ENCODE measurements around the gene SLC26A5.
A peak's percentile ranks its signal among the peaks of the same experiment; 100 is the strongest.
"Not testable (repeated sequence)": the region's sequence is repeated elsewhere in the genome, so short reads cannot be mapped to it uniquely, and the experiment has no call there.

Gene SLC26A5

DNA sequence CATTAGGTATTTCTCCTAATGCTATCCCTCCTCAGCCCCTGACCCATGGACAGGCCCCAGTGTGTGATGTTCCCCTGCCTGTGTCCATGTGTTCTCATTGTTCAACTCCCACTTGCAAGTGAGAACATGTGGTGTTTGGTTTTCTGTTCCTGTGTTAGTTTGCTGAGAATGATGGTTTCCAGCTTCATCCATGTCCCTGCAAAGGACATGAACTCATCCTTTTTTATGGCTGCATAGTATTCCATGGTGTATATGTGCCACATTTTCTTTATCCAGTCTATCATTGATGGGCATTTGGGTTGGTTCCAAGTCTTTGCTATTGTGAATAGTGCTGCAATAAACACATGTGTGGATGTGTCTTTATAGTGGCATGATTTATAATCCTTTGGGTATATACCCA lies 46.3 kb downstream of the SLC26A5 start:
- not testable (repeated sequence) for DNase-seq (ENCODE audit: low read depth in 2 of 2)

DNA sequence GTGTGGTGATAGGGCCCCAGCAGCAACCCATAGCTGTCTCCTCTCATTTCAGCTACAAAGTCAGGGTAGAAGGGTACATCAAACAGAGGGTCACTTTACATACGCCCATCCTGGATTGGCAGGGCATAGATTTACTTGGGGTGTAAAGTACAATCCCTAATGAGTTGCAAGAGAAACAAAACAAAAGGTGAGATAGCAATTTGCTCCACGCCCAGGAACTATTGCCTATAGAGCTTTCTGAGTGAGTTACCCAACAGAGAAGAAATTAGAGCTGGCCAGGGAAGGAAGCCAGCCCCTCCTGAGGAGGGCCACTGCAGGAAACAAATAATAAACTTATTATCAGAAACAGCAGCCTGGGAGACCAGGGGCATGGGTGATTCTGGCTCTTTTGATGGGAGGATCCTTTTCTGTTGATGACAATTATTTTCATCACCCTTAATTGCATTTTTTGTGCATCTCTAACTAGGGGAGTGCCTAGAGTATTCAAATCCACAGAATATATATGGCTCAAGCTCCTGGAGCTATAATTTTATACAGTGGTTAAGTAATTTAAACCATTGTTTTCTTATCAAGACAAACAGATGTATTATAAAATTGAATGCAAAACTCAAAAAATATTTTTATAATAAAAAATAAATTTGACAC lies 47.4 kb downstream of the SLC26A5 start:
- DNase-seq (ENCODE audit: low read depth in 2 of 2), result no peak

DNA sequence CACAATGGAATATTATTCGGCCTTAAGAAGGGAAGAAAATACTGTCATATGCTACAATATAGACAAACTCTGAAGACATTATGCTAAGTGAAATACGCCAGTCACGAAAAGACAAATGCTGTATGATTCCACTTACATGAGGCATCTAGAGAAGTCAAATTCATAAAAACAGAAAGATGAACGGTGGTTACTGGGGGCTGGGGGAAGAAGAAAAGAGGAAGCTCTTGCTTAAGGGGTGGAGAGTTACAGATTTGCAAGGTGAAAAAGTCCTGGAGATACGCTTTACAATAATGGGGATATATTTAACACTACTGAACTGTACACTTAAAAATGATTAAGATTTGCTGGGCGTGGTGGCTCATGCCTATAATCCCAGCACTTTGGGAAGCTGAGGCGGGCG lies 49.5 kb downstream of the SLC26A5 start:
- no peak for DNase-seq (ENCODE audit: low read depth in 2 of 2)

DNA sequence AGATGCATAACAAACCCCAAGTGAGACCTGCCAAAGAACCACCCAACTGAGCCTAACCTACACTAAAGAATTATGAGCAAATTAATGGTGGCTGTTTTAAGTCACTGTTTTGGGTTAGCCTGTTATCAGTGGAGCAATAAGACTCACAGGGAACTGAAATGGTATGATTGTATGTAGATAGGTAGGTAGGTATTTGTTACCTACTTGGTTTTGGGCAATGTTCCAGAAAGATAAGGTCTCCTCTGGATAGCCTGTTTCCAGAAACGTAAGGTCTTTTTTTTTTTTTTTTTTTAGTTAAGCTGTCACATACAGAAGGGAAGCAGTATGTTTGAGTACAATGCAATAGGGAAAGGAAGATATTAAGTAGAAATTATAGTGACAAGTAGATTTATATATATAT lies 50.9 kb downstream of the SLC26A5 start:
- no peak for DNase-seq (ENCODE audit: low read depth in 2 of 2)

DNA sequence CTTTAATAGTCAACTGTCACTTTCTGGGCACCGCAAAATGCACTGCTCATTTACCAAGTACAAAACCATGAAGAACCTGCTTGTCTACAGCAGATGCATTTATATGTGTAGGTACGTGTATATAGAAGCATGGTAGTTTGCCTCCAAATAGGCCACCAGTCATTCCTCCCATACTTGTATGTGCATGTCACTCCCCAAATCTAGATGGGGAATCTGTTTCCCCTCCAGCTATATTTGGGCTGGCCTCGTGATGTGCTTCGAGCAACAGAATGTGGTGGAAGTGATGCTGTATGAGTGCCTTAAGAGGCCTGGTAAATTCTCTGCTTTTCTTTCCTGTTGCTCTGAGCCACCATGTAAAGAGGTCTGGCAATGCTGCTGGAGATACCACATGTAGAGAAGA lies 51.4 kb downstream of the SLC26A5 start:
- no peak for DNase-seq (ENCODE audit: low read depth in 2 of 2)

DNA sequence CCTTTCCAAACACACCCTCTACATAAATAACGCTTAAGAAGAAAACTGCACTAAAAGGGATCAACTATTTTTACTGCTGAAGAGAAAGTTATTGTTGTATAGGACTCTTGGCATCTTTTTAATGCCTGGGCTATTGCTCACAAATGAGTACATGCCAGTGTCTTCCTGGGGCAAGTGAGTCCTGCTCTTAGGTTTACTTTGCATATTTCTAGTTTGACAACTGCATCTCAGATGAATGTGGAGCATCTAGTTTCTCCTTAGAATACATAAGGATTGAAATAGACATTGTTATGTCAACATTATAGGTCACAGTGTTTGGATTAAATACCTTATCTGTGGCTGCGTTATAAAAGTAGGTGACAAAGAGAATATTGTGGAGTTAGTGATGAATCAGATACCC lies 54.0 kb downstream of the SLC26A5 start:
- no peak for DNase-seq (ENCODE audit: low read depth in 2 of 2)

DNA sequence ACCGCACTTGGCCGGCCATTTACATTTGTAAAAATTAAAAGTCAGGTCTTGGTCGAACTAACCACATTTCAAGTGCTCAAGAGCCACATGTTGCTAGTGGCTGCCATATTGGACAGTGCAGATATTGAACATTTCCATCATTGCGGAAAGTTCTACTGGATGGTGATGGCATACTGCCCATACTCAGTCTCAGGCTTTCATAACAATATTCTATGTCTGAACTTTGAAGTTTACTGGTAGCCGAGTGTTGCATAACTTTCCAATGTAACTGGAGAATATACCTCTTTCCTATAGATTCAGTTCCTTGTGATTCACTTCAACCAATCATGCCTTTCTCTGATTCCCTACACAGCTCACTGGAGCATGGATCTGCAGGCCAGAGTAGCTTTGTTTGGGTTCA lies 54.9 kb downstream of the SLC26A5 start:
- no peak for DNase-seq (ENCODE audit: low read depth in 2 of 2)

DNA sequence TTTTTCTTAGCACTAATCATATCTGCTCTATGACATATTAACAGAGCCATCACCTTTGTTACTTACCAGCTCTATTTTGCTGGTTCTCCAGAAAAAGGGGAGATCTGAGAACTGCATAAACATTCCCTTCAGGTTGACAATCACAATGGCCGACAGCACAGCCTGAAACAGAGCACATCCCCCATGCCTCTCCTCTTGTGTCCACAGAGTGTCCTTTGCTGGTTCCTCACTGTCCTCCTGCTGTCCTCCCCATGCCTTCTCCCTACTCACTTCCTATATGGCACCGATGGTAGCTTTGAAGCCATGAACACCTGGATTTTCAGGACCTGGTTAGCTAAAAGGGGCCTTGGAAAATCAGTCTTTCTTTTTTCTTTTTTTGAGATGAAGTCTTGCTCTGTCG lies 56.7 kb downstream of the SLC26A5 start:
- DNase-seq (ENCODE audit: low read depth in 2 of 2), result no peak

DNA sequence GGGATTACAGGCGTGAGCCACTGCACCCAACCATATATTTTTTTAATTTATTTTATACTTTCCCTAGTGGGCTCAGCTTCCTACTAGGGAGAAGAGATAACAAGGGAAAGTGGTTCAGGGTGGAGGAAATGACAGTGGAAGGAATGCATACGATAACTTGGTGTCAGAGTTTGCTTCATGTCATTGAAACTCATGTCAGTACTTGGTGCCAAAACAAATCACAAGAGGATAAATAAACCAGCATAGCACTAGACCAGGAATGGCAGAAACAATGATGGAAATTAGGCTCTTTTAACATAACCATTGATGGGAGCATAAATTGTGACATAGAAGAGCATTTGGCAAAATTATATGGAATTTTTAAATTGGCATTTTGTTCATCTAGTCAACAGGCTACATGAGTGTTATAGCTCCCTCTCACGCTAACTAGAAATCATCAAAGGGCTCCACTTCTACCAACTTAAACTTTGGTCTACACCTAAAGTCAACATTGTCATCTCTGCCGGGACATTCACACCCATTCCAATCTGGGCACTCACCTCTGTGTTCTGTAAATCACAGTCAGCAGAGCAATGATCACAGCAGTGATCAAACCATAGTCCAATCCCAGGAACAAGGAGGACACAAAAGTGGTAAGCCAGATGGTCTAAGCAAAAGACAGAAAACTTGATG lies 57.4 kb downstream of the SLC26A5 start:
- DNase-seq (ENCODE audit: low read depth in 2 of 2), result no peak

DNA sequence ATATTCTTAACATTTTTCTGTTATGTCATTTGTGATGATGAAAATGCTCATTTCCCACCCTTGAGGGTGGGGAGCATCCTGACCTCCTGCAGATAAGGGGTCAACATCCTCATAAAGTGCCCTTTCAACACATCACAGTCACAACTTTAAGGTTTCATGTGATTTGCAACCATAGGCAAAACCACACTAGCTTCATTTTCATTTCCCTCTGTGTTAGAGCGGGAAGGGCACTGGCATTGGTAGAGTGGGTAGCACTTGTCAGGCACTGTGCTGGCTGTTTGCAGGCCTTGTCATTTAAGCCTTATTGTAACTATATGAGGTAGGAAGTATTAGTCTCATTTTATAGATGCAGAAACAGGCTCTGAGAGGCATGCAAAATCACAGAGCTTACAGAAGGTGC lies 58.8 kb downstream of the SLC26A5 start:
- DNase-seq (ENCODE audit: low read depth in 2 of 2), result no peak

DNA sequence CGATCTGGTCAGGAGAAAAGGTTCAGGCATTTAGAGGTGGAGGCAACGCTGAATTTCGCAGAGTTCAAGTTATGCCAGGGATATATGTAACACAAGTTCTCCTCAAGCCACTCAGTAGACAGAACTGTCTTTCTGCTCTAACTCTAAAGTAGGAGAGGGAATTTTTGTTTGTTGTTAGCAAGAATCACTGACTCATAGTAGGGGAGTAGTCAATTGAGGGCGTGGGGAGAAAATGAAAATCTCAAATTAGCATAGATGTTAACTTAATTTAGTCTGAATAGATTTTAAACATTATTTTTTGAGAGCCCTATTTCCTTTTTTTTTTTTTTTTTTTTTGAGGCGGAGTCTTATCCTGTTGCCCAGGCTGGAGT lies 64.0 kb downstream of the SLC26A5 start:
- DNase-seq (ENCODE audit: low read depth in 2 of 2), result no peak

DNA sequence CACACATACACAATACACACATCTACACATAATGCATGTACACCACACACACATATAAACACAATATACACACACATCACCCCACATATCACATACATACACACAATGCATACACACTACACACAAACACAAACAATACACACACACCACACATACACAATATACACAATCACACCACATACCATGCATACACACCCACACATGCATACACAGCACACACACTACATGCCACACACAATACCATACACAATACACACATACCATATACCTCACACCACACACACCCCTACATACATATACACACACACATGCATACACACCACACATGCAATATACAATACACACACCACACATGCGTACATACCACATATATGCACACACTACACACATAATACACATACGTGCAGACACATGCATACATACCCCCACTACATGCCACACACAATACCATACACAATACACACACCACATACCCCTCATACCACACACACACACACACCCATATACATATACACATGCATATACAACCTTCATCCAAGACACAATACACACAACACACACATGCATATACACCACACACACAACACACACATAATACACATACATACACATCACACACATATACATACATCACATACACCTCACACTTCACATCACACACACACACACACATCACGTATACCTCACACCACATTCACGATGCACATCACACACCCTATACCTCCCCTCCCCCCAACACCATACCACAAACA lies 64.6 kb downstream of the SLC26A5 start:
- DNase-seq (ENCODE audit: low read depth in 2 of 2), result no peak

DNA sequence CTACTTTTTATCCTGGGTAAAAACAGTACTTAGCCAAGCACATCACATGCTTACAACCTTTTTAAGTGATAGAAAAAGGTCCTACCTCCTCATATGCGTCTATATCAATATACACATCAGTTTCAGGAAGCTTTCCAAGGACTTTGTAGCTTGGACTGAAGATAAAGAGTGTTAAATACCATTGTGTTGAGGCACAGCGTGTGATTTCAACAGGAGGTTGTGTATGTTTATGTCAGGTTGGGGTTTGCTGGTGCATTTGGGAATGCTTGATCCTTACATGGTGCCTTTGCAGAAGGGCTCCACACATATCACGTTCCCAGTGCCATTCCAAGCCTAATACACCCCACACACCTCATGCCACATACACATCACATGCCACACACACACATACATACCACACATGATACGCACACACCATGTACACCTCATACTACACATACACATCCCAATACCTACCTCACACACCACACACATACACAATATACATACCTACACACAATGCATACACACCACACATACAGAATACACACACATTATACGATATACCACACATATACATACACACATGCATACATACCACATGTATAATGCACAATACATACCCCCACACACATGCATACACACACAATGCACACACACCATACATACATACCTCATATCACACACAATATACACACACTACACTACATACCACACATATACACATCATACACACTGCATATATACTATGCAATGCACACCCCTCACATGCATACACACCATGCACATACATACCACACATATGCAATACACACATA lies 65.4 kb downstream of the SLC26A5 start:
- no peak for DNase-seq (ENCODE audit: low read depth in 2 of 2)

DNA sequence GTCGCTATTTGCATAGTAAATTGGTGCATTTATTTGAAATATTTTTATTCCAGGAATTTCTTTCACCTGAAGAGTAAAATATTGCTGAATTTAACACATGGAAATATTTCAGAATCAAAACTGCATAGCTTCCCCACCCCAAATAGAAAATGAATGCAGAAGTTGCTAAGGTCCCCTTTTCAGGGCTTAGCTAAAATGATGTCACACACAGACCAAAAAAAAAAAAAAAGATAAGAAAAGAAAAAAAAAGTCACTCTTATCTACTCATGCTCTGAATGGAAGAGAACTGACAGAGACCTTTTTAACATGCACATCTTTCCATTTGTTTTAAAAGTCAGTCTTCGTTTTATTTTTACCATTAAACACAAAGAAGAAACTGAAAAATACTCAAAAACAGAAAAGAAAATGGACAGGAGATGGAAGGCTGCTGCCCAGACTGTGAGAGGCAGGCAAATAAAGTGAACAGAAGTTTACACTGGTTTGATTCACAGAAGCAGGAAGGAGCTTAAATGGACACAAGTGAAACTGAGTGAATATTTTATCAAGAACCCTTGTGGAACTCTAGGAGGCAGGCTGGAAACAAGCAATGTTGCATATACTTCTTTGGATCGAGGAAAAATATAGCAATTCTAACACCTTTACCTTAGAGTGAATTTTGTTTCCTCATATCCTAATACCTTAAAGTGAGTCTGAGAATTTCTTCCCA lies 66.6 kb downstream of the SLC26A5 start:
- DNase-seq (ENCODE audit: low read depth in 2 of 2), result no peak

DNA sequence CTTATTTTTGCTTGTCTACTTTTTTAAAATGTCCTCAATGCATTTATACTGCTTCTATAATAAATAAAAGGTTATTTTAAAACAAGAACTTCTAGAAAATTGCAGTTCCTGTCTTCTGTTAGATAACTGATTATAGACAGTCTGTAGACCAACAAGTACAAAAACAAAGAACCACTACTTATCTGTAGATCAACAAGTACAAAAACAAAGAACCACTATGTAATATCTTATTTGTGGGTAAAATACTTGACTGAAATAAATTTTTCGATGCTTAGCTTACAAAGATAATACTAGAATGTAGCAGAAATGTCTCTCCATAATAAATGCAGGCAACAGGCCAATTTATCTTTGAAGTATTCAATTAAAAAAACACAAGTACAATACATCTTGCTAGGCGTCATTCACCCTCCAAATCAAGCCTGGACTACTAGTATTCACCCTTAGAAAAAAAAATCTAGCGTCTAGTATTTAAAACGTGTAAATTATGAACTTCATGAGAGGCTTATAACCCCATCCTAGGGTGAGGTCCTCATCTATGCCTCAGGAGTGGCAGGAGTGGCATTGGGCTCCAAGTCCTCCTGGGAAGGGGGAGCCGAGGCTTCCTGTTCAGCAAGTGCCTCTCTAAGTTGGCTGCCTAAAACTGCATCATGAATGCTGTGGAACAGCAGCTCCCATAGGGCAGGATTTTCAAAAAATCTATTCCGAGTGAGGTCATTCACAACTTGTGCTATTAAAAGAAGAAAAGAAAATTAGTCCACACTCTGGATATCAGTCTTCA lies 72.0 kb downstream of the SLC26A5 start:
- no peak for DNase-seq (ENCODE audit: low read depth in 2 of 2)

DNA sequence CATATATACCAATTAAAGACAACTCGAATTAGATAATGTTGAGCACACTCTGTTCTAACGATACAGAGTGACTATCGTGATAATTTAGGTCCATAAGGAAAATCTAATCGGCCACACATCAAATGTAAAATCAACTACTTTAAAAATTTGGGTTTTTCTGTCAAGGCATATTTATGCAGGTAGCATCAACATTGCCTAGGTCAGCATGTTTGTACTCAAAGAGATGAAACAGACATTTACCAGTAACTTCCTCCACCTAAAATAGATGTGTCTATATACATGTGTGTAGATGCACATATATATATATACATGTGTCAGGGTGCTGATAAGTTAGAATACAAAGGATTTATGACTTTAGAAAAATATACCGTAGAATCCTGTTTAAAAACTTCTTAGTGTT lies 76.6 kb downstream of the SLC26A5 start:
- no peak for DNase-seq (ENCODE audit: low read depth in 2 of 2)

DNA sequence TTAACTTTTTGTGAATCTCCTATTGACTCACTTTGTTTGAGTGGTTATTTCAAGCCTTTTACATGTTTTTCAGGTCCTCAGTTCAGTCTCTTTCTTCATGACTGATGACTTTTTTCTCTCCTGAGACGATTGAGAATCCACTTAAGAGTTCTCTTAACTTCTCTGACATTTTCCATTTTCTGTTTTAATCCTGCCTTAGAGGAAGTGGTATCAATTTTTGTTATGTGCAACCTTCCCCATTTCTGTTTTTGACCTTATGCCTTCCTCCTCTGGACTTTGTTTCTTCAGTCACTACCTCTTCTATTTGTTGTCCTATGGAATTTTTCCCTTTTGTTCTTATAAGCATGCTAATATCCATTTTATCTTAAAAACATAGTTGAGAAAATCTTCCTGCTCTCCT lies 96.2 kb downstream of the SLC26A5 start:
- no peak for DNase-seq (ENCODE audit: low read depth in 2 of 2)

DNA sequence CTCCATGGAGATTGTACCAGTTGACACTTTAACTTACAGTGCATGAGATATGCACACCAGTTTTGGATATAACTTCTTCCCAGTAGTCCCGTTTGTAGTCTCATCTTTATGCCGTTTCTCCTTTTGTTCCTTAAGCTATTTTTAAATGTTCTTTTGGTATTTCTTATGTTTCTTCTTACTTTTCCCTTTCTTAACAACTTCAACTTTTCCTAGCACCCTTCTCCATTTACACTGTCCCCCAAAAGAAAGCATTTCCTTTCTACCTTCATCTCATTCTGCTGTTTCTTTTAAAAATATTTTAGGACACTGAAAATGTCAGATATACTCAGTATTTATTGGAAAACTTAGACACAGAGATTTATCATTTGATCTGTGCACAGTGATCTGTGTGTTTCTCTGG lies 97.0 kb downstream of the SLC26A5 start:
- DNase-seq (ENCODE audit: low read depth in 2 of 2), result no peak

DNA sequence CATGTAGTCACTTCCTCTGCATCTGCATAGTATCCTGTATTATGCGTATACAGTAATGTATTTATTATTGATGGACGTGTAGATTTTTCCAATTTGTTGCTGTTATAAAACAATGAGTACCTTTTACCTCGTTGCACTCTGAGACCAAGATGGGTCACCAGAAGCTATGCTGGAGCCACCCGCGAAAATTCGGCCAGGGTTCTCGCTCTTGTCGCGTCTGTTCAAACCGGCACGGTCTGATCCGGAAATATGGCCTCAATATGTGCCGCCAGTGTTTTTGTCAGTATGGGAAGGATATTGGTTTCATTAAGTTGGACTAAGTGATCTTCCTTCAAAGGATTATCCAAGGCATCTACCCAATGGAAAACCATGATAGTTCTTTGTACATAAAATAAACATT lies 97.6 kb downstream of the SLC26A5 start:
- DNase-seq (ENCODE audit: low read depth in 2 of 2), result no peak

DNA sequence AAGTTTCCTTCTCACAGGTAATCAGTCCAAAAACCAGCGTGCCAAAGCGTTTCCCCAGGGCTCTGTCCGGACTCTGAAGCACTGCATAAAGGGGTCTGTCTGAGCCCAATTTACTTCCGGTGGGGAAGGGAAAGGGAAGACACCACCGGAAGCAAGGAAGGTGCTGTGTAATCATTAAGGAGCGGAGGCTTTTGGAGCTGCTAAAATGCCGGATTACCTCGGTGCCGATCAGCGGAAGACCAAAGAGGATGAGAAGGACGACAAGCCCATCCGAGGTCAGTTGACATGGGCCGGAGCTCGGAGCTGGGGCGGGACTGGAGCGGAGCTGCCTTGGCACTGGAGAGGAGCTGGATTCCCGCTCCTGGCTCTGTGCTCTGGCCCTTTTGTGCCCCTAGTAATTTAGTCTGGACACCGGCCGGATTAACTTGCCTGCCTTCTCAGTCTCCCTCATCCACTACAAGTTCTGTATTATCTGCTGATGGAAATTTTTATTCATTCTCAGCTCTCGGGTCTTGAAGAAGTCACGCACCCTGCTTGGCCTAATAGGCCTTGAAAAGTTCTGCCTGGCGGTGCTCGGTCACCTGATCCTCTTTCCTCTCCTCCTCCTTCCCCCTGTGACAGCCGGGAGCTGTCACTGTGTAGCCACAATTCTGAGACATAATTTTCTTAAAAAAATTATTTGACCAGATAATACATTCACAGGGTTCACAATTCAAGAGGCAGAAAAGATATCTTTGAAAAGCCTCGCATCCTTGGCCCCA lies 98.3 kb downstream of the SLC26A5 start, which contains the start of gene PSMC2:
Gene PSMC2 (plus strand): TSS at position 137 of the 761 bp plus-strand sequence. CDS start 69 bp downstream, at position 206.
- DNase-seq (ENCODE audit: low read depth in 2 of 2), result peak; percentile 58 to 75
